Neural cell (in vitro differentiated cells): Measurements from ENCODE around the gene CEP128. TPM values are rescaled to one million over a fixed set of nuclear protein-coding genes. Genes with fewer than 3 reads are reported as not detected.

ENCODE experiments used
- H2AFZ ChIP-seq: fragments of 200-600, 300-800 bp; sonication (generic), shearing (Covaris generic); 2 replicates; pipeline ENCODE4 v1.6.0; 2014; ENCODE audit warnings: low read depth, mild to moderate bottlenecking, antibody characterized with exemption, low read length, moderate library complexity
- H3F3A ChIP-seq: fragments of 200-600 bp; shearing (Covaris generic); 2 replicates; pipeline ENCODE4 v1.6.1; 2016; ENCODE audit warnings: mild to moderate bottlenecking, moderate library complexity, mixed read lengths, antibody characterized with exemption, low read length; ENCODE audit not compliant: insufficient read depth, poor library complexity, severe bottlenecking
- H3K27ac ChIP-seq: fragments of 200-600, 300-800 bp; sonication (generic), shearing (Covaris generic); 2 replicates; pipeline ENCODE4 v1.5.1; 2014; ENCODE audit warnings: mild to moderate bottlenecking, low read length, moderate library complexity
- H3K27me3 ChIP-seq: fragments of 300-800, 200-600 bp; sonication (generic), shearing (Covaris generic); 2 replicates; pipeline ENCODE4 v1.6.0; 2014; ENCODE audit warnings: mild to moderate bottlenecking, low read depth, low read length, moderate library complexity; ENCODE audit not compliant: insufficient read depth
- H3K36me3 ChIP-seq: fragments of 300-800, 200-600 bp; sonication (generic), shearing (Covaris generic); 2 replicates; pipeline ENCODE4 v1.5.1; 2014; ENCODE audit warnings: mild to moderate bottlenecking, antibody characterized with exemption, low read length, moderate library complexity; ENCODE audit not compliant: insufficient read depth
- H3K4me2 ChIP-seq: fragments of 300-800, 200-600 bp; sonication (generic), shearing (Covaris generic); 2 replicates; pipeline ENCODE4 v1.6.0; 2014; ENCODE audit warnings: mild to moderate bottlenecking, low read length
- H3K4me3 ChIP-seq: fragments of 300-800, 200-600 bp; sonication (generic), shearing (Covaris generic); 2 replicates; pipeline ENCODE4 v1.5.1; 2014; ENCODE audit warnings: mild to moderate bottlenecking, low read length, moderate library complexity
- H3K79me2 ChIP-seq: fragments of 200-600 bp; shearing (Covaris generic); replicated peaks from 2 replicates; pipeline ENCODE4 v1.6.0; 2014; ENCODE audit warnings: mild to moderate bottlenecking, low read length, moderate library complexity; ENCODE audit not compliant: insufficient read depth
- H3K9ac ChIP-seq: fragments of 300-800, 200-600 bp; sonication (generic), shearing (Covaris generic); 2 replicates; pipeline ENCODE4 v1.6.1; 2016; ENCODE audit warnings: mild to moderate bottlenecking, low read length, mixed read lengths
- H3K9me2 ChIP-seq: fragments of 200-600 bp; shearing (Covaris generic); 2 replicates; pipeline ENCODE4 v1.6.1; 2016; ENCODE audit warnings: mild to moderate bottlenecking, low read length, mixed read lengths; ENCODE audit not compliant: insufficient read depth
- H3K9me3 ChIP-seq: fragments of 200-600, 300-800 bp; sonication (generic), shearing (Covaris generic); 2 replicates; pipeline ENCODE4 v1.6.1; 2016; ENCODE audit warnings: mild to moderate bottlenecking, mixed run types, low read length, moderate library complexity, mixed read lengths
- H4K20me1 ChIP-seq: fragments of 200-600 bp; shearing (Covaris generic); 2 replicates; pipeline ENCODE4 v1.6.1; 2016; ENCODE audit warnings: mild to moderate bottlenecking, mixed run types; ENCODE audit not compliant: insufficient read depth
- EP300 ChIP-seq: fragments of 450-650 bp; conservative IDR thresholded peaks from 2 replicates; pipeline ENCODE4 v1.6.1; 2014; ENCODE audit warnings: antibody characterized with exemption, mild to moderate bottlenecking, moderate library complexity; ENCODE audit not compliant: poor library complexity, severe bottlenecking
- EZH2 ChIP-seq: fragments of 200-600, 300-800 bp; shearing (Covaris generic), sonication (generic); IDR thresholded peaks from 2 replicates; pipeline ENCODE4 v1.6.1; 2014; ENCODE audit warnings: antibody characterized with exemption, low read length, borderline replicate concordance, mild to moderate bottlenecking; ENCODE audit not compliant: insufficient read depth, poor library complexity, severe bottlenecking
- MXI1 ChIP-seq: fragments of 450-650 bp; conservative IDR thresholded peaks from 2 replicates; pipeline ENCODE4 v1.6.1; 2014; ENCODE audit warnings: antibody characterized with exemption, mild to moderate bottlenecking; ENCODE audit not compliant: poor library complexity, severe bottlenecking
- POLR2AphosphoS5 ChIP-seq: IDR thresholded peaks from 2 replicates; pipeline ENCODE4 v1.6.1; 2012
- RAD21 ChIP-seq: fragments of 450-650 bp; conservative IDR thresholded peaks from 2 replicates; pipeline ENCODE4 v1.6.1; 2014; ENCODE audit warnings: antibody characterized with exemption, mild to moderate bottlenecking, moderate library complexity
- SMC3 ChIP-seq: fragments of 450-650 bp; conservative IDR thresholded peaks from 2 replicates; pipeline ENCODE4 v1.6.1; 2014; ENCODE audit warnings: antibody characterized with exemption, mild to moderate bottlenecking, moderate library complexity; ENCODE audit not compliant: poor library complexity
- TAF1 ChIP-seq: IDR thresholded peaks from 2 replicates; pipeline ENCODE4 v1.6.1; 2012; ENCODE audit warnings: low read depth
- polyA plus RNA-seq: library from polyadenylated mRNA; depleted of rRNA; stranded (reverse); fragments of >200 nt; gene quantifications from 2 replicates; pipeline ENCODE4 v1.2.3, GENCODE V29; 2014
- TF ChIP-seq, protein P1 (sequence below): fragments of 450-650 bp; IDR thresholded peaks from 2 replicates; pipeline ENCODE4 v1.5.1; 2014; ENCODE audit warnings: antibody characterized with exemption, mild to moderate bottlenecking, moderate library complexity; ENCODE audit not compliant: poor library complexity, severe bottlenecking
- TF ChIP-seq, protein P2 (sequence below): IDR thresholded peaks from 2 replicates; pipeline ENCODE4 v1.6.1; 2012; ENCODE audit warnings: borderline replicate concordance

The CEP128 gene
- polyA plus RNA-seq, 1 donor from 2014 or later, result 5.5 TPM

DNA sequence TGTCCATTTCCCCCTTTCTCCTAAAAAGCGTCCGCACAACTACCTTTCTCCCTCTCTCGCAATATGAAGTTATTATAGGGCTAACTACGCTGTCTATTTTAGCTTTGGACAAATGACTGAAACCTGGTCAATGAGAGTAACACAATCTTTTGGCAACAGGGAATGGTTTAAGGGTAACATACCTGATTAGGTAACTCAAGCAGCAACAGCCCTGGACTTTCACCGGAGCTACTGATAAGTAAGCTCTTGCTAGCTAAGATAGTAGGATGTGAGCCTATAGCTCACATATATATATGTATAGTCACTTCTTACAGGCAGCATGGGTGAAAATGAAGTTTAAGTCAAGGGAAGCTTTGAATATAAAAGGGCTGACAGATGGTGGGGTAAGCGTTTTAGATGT lies 313.0 kb downstream of the CEP128 start:
- Histone ChIP-seq H4K20me1 (no peaks in the 10 kb centered on the region), H3K9me2 (no peaks in the 10 kb centered on the region)

DNA sequence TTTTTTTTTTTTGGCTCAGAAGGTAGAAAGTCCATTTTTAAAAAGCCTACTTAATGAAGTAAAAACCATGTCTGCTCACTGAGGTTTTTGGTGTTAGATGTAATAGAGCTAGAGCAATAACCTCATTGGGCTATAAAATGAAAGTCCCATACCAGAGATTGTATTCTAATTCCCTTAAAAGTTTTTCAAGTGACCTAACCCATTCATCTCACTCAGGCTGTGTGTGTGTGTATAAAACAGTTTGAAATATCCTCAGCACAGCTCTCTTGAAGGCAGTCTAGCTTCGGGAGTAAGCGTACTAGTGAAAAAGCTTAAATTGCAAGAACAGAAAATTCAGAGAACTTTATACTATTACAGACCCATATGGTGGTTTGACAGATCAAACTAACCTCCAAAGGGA lies 313.8 kb downstream of the CEP128 start:
- no peaks in the 10 kb centered on the region for H3K27me3 ChIP-seq
- H2AFZ ChIP-seq, result no peak overlapping the region
- no peak overlapping the region for H3K27ac ChIP-seq
- no peaks in the 10 kb centered on the region for H3F3A ChIP-seq
- H3K4me3 ChIP-seq, result no peak overlapping the region
- no peaks in the 10 kb centered on the region for H4K20me1 ChIP-seq
- H3K9me2 ChIP-seq, result no peaks in the 10 kb centered on the region
- H3K36me3 ChIP-seq, result no peaks in the 10 kb centered on the region
- H3K9ac ChIP-seq, result no peak overlapping the region
- no peaks in the 10 kb centered on the region for H3K9me3 ChIP-seq
- no peak overlapping the region for H3K4me2 ChIP-seq
- no peak for TF ChIP-seq EZH2
- TF ChIP-seq EP300, result no peak
- TF ChIP-seq RAD21, result no peak
- TF ChIP-seq SMC3, result no peak
- no peak for TF ChIP-seq TAF1
- no peaks in the 10 kb centered on the region for H3K79me2 ChIP-seq

More for the DNA sequence above, 313.0 kb downstream of the CEP128 start:
- H3K27me3 ChIP-seq, result no peaks in the 10 kb centered on the region
- H3F3A ChIP-seq, result no peaks in the 10 kb centered on the region
- H3K36me3 ChIP-seq, result no peaks in the 10 kb centered on the region
- H3K9me3 ChIP-seq, result no peaks in the 10 kb centered on the region
- no peaks in the 10 kb centered on the region for H3K79me2 ChIP-seq
- H3K27ac ChIP-seq, result no peak overlapping the region
- no peak overlapping the region for H2AFZ ChIP-seq
- TF ChIP-seq, protein P1, sequence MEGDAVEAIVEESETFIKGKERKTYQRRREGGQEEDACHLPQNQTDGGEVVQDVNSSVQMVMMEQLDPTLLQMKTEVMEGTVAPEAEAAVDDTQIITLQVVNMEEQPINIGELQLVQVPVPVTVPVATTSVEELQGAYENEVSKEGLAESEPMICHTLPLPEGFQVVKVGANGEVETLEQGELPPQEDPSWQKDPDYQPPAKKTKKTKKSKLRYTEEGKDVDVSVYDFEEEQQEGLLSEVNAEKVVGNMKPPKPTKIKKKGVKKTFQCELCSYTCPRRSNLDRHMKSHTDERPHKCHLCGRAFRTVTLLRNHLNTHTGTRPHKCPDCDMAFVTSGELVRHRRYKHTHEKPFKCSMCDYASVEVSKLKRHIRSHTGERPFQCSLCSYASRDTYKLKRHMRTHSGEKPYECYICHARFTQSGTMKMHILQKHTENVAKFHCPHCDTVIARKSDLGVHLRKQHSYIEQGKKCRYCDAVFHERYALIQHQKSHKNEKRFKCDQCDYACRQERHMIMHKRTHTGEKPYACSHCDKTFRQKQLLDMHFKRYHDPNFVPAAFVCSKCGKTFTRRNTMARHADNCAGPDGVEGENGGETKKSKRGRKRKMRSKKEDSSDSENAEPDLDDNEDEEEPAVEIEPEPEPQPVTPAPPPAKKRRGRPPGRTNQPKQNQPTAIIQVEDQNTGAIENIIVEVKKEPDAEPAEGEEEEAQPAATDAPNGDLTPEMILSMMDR, result no peak
- TF ChIP-seq TAF1, result no peak
- TF ChIP-seq SMC3, result no peak
- TF ChIP-seq EP300, result no peak
- no peak for TF ChIP-seq POLR2AphosphoS5
- TF ChIP-seq EZH2, result no peak
- TF ChIP-seq MXI1, result no peak
- TF ChIP-seq, protein P2, sequence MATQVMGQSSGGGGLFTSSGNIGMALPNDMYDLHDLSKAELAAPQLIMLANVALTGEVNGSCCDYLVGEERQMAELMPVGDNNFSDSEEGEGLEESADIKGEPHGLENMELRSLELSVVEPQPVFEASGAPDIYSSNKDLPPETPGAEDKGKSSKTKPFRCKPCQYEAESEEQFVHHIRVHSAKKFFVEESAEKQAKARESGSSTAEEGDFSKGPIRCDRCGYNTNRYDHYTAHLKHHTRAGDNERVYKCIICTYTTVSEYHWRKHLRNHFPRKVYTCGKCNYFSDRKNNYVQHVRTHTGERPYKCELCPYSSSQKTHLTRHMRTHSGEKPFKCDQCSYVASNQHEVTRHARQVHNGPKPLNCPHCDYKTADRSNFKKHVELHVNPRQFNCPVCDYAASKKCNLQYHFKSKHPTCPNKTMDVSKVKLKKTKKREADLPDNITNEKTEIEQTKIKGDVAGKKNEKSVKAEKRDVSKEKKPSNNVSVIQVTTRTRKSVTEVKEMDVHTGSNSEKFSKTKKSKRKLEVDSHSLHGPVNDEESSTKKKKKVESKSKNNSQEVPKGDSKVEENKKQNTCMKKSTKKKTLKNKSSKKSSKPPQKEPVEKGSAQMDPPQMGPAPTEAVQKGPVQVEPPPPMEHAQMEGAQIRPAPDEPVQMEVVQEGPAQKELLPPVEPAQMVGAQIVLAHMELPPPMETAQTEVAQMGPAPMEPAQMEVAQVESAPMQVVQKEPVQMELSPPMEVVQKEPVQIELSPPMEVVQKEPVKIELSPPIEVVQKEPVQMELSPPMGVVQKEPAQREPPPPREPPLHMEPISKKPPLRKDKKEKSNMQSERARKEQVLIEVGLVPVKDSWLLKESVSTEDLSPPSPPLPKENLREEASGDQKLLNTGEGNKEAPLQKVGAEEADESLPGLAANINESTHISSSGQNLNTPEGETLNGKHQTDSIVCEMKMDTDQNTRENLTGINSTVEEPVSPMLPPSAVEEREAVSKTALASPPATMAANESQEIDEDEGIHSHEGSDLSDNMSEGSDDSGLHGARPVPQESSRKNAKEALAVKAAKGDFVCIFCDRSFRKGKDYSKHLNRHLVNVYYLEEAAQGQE, result no peak
- TF ChIP-seq RAD21, result no peak
- no peak overlapping the region for H3K4me3 ChIP-seq
- no peak overlapping the region for H3K4me2 ChIP-seq
- no peak overlapping the region for H3K9ac ChIP-seq

DNA sequence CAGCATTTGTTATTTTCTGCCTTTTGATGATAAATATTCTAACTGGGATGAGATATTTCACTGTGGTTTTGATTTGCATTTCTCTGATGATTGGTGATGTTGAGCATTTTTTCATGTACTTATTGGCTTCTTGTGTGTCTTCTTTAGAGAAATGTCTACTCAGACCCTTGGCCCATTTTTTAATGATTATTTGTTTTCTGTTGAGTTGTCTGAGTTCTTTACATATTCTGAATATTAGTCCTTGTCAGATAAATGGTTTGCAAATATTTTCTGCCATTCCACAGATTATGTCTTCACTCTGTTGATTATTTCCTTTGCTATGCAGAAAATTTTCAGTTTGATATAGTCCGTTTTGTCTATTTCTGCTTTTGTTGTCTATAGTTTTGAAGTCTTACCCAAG lies 317.0 kb downstream of the CEP128 start:
- no peaks in the 10 kb centered on the region for H3K9me3 ChIP-seq
- TF ChIP-seq SMC3, result no peak
- TF ChIP-seq EP300, result no peak
- TF ChIP-seq, protein P1, result no peak
- TF ChIP-seq RAD21, result no peak
- TF ChIP-seq POLR2AphosphoS5, result no peak
- TF ChIP-seq TAF1, result no peak
- TF ChIP-seq, protein P2, result no peak
- no peak for TF ChIP-seq EZH2
- no peak for TF ChIP-seq MXI1
- no peak overlapping the region for H3K27ac ChIP-seq
- no peaks in the 10 kb centered on the region for H3K9me2 ChIP-seq
- H3K79me2 ChIP-seq, result no peaks in the 10 kb centered on the region
- H3K27me3 ChIP-seq, result no peaks in the 10 kb centered on the region
- no peaks in the 10 kb centered on the region for H3K36me3 ChIP-seq
- no peaks in the 10 kb centered on the region for H4K20me1 ChIP-seq
- H3K4me3 ChIP-seq, result no peak overlapping the region
- H3K9ac ChIP-seq, result no peak overlapping the region
- H3F3A ChIP-seq, result no peaks in the 10 kb centered on the region
- no peak overlapping the region for H3K4me2 ChIP-seq
- H2AFZ ChIP-seq, result no peak overlapping the region
